WTC11 (cell line): ENCODE data around the gene SNAP29. TPM values are rescaled to one million over a fixed set of nuclear protein-coding genes. Genes with fewer than 3 reads are reported as not detected.
A peak's percentile ranks its signal among the peaks of the same experiment; 100 is the strongest.
"Not testable (repeated sequence)": the region's sequence is repeated elsewhere in the genome, so short reads cannot be mapped to it uniquely, and the experiment has no call there.

ENCODE experiments used
- ATAC-seq: fragments of 200-7000 bp; cut with Tn5 transposase; 2 replicates; pipeline ENCODE4 v1.10.0; 2021; ENCODE audit warnings: mild to moderate bottlenecking, moderate library complexity
- CTCF ChIA-PET: fragments of 300-600 bp; sonication (Branson Sonifier 250); formaldehyde crosslinking; loops from one replicate; lab custom pipeline; 2021; ENCODE audit warnings: antibody characterized with exemption; lab: Charles Lee
- POLR2A ChIA-PET: fragments of 350-600 bp; sonication (Branson Sonifier 250); formaldehyde crosslinking; loops from one replicate; lab custom pipeline; 2021; ENCODE audit warnings: antibody characterized with exemption; lab: Charles Lee
- DNase-seq: peaks from one replicate; pipeline ENCODE4 v3.0.0; 2021; ENCODE audit warnings: low spot score
- H3K27ac Mint-ChIP-seq: 2 replicates; pipeline ENCODE4 v1.8.0; 2021; ENCODE audit warnings: mixed read lengths
- H3K27me3 Mint-ChIP-seq: 2 replicates; pipeline ENCODE4 v1.8.0; 2021; ENCODE audit warnings: low read depth, mild to moderate bottlenecking, moderate library complexity, mixed read lengths
- H3K36me3 Mint-ChIP-seq: 2 replicates; pipeline ENCODE4 v1.8.0; 2021; ENCODE audit warnings: mixed read lengths
- H3K4me1 Mint-ChIP-seq: 2 replicates; pipeline ENCODE4 v1.8.0; 2022; ENCODE audit warnings: mixed read lengths
- H3K4me3 Mint-ChIP-seq: 2 replicates; pipeline ENCODE4 v1.8.0; 2021; ENCODE audit warnings: mild to moderate bottlenecking, moderate library complexity, mixed read lengths
- H3K9me3 Mint-ChIP-seq: 2 replicates; pipeline ENCODE4 v1.8.0; 2021; ENCODE audit warnings: mixed read lengths
- CBFB ChIP-seq: sonication (generic); formaldehyde crosslinking; IDR thresholded peaks from 2 replicates; pipeline ENCODE4 v1.8.1; 2022; ENCODE audit warnings: mild to moderate bottlenecking, low read depth, missing genetic modification reagents
- CREB1 ChIP-seq: sonication (generic); formaldehyde crosslinking; IDR thresholded peaks from 2 replicates; pipeline ENCODE4 v1.8.0; 2023; ENCODE audit warnings: mild to moderate bottlenecking, missing genetic modification reagents
- ETV6 ChIP-seq: sonication (generic); formaldehyde crosslinking; IDR thresholded peaks from 2 replicates; pipeline ENCODE4 v1.8.1; 2022; ENCODE audit warnings: mild to moderate bottlenecking, missing genetic modification reagents
- FOXP1 ChIP-seq: sonication (generic); formaldehyde crosslinking; IDR thresholded peaks from 2 replicates; pipeline ENCODE4 v1.8.0; 2022; ENCODE audit warnings: missing genetic modification reagents, mild to moderate bottlenecking, moderate library complexity, borderline replicate concordance
- IRF2 ChIP-seq: sonication (generic); formaldehyde crosslinking; IDR thresholded peaks from 2 replicates; pipeline ENCODE4 v1.8.0; 2022; ENCODE audit warnings: low read depth, missing genetic modification reagents, borderline replicate concordance
- JAZF1 ChIP-seq: fragments of 250-450 bp; sonication (Bioruptor Pico); IDR thresholded peaks from 2 replicates; pipeline ENCODE4 v1.9.0; 2021; ENCODE audit warnings: moderate library complexity, mild to moderate bottlenecking, inconsistent platforms
- MAX ChIP-seq: sonication (generic); formaldehyde crosslinking; IDR thresholded peaks from 2 replicates; pipeline ENCODE4 v1.8.0; 2022; ENCODE audit warnings: mild to moderate bottlenecking, missing genetic modification reagents
- PREB ChIP-seq: sonication (generic); formaldehyde crosslinking; IDR thresholded peaks from 2 replicates; pipeline ENCODE4 v1.8.1; 2022; ENCODE audit warnings: mild to moderate bottlenecking, missing genetic modification reagents, moderate library complexity, borderline replicate concordance
- PRRX2 ChIP-seq: fragments of 250-450 bp; sonication (Bioruptor Pico); IDR thresholded peaks from 2 replicates; pipeline ENCODE4 v1.8.0; 2021; ENCODE audit warnings: mild to moderate bottlenecking
- RELA ChIP-seq: sonication (generic); formaldehyde crosslinking; IDR thresholded peaks from 2 replicates; pipeline ENCODE4 v1.8.1; 2022; ENCODE audit warnings: missing genetic modification reagents, mild to moderate bottlenecking, borderline replicate concordance
- SMAD3 ChIP-seq: sonication (generic); formaldehyde crosslinking; IDR thresholded peaks from 2 replicates; pipeline ENCODE4 v1.8.0; 2022; ENCODE audit warnings: missing genetic modification reagents, mild to moderate bottlenecking, borderline replicate concordance
- SP1 ChIP-seq: sonication (generic); formaldehyde crosslinking; conservative IDR thresholded peaks from 2 replicates; pipeline ENCODE4 v1.8.1; 2022; ENCODE audit warnings: missing genetic modification reagents
- TCF7 ChIP-seq: sonication (generic); formaldehyde crosslinking; IDR thresholded peaks from 2 replicates; pipeline ENCODE4 v1.8.0; 2022; ENCODE audit warnings: mild to moderate bottlenecking, low read depth, missing genetic modification reagents, moderate library complexity
- TEAD4 ChIP-seq: sonication (generic); formaldehyde crosslinking; IDR thresholded peaks from 2 replicates; pipeline ENCODE4 v1.8.0; 2022; ENCODE audit warnings: mild to moderate bottlenecking, missing genetic modification reagents
- USF2 ChIP-seq: sonication (generic); formaldehyde crosslinking; IDR thresholded peaks from 2 replicates; pipeline ENCODE4 v1.8.1; 2023; ENCODE audit warnings: mild to moderate bottlenecking, missing genetic modification reagents, moderate library complexity
- ZBTB43 ChIP-seq: sonication (generic); formaldehyde crosslinking; IDR thresholded peaks from 2 replicates; pipeline ENCODE4 v1.8.1; 2023; ENCODE audit warnings: mild to moderate bottlenecking, missing genetic modification reagents
- ZNF121 ChIP-seq: sonication (generic); formaldehyde crosslinking; IDR thresholded peaks from 2 replicates; pipeline ENCODE4 v1.8.0; 2023; ENCODE audit warnings: missing genetic modification reagents
- ZNF396 ChIP-seq: fragments of 250-450 bp; sonication (Bioruptor Pico); IDR thresholded peaks from 2 replicates; pipeline ENCODE4 v1.8.0; 2021; ENCODE audit warnings: mild to moderate bottlenecking, moderate library complexity, borderline replicate concordance
- total RNA-seq: library from RNA; stranded (reverse); gene quantifications from 3 replicates; pipeline ENCODE4 v1.2.3, GENCODE V29; 2021
- TF ChIP-seq, protein P1 (sequence below): sonication (generic); formaldehyde crosslinking; conservative IDR thresholded peaks from 2 replicates; pipeline ENCODE4 v1.8.1; 2022; ENCODE audit warnings: mild to moderate bottlenecking, missing genetic modification reagents
- TF ChIP-seq, protein P2 (sequence below): sonication (generic); formaldehyde crosslinking; IDR thresholded peaks from 2 replicates; pipeline ENCODE4 v1.8.0; 2023; ENCODE audit warnings: missing genetic modification reagents, mild to moderate bottlenecking, borderline replicate concordance
- TF ChIP-seq, protein P3 (sequence below): fragments of 250-450 bp; sonication (Bioruptor Pico); IDR thresholded peaks from 2 replicates; pipeline ENCODE4 v1.9.0; 2021; ENCODE audit warnings: mild to moderate bottlenecking

Gene SNAP29
- total RNA-seq, 1 experiment from 2014 or later, result 14.7 TPM

DNA sequence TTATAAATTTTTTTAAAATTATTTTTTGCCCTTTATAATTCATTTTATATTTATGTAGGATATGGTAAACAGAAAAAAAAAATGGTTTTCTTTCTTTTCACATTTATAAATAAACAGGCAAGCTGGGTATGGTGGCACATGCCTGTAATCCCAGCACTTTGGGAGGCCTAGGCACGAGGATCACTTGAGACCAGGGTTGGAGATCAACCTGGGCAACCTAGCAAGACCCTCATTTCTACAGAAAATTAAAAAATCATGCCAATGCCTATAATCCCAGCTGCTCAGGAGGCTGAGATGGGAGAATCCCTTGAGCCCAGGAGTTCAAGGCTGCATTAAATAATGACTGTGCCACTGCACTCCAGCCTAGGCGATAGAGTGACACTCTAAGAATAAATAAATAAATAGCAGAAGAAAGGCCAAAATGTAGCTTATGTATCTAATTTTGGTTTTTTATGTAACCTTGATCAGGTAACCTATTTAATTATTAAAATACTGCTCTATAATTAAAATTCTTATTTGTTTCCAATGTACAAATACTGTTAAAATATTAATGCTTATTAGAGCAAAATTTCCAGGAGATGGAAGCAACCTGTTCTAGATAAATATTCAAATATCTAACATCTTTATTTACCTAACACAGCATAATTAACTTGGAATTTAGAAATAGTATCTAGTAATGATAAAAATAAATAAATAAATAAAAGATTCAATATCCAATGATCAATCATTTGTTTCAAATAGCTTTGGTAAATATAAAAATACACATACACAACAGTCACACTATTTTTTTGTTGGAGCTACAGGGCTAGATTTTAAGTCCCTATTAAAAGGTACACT is 21.6 kb upstream of the SNAP29 start:
- H3K36me3 Mint-ChIP-seq, result peaks cover 5% of the 10 kb centered on the region
- POLR2A ChIA-PET, result interaction anchor here (0.7 kb wide), 1 partner anchor 29 kb away, joined by 3 read pairs; no protein-coding TSS in a partner anchor
- no peak overlapping the region for H3K27ac Mint-ChIP-seq
- no peak for TF ChIP-seq TEAD4
- TF ChIP-seq USF2 (CRISPR knock-in tag), result no peak
- TF ChIP-seq, protein P1, sequence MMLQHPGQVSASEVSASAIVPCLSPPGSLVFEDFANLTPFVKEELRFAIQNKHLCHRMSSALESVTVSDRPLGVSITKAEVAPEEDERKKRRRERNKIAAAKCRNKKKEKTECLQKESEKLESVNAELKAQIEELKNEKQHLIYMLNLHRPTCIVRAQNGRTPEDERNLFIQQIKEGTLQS (CRISPR knock-in tag), result no peak
- TF ChIP-seq RELA (CRISPR knock-in tag), result no peak
- TF ChIP-seq PREB, result no peak
- no peak for TF ChIP-seq SMAD3 (CRISPR knock-in tag)
- no peak overlapping the region for H3K4me3 Mint-ChIP-seq
- ATAC-seq (no peak), DNase-seq (no peak)
- no peaks in the 10 kb centered on the region for H3K27me3 Mint-ChIP-seq
- peaks cover 20% of the 10 kb centered on the region for H3K4me1 Mint-ChIP-seq
- CTCF ChIA-PET, result no interaction called here
- no peaks in the 10 kb centered on the region for H3K9me3 Mint-ChIP-seq

GRCh38 chr22:20839354-20839753 is 19.5 kb upstream of the SNAP29 start:
- CTCF ChIA-PET, result interaction anchor here (1.2 kb wide), 1 partner anchor 35 kb away, joined by 3 read pairs; no protein-coding TSS in a partner anchor

GRCh38 chr22:20839837-20840645 is 18.8 kb upstream of the SNAP29 start:
- Mint-ChIP-seq H3K4me3 (no peak overlapping the region), H3K36me3 (no peaks in the 10 kb centered on the region), H3K27me3 (no peaks in the 10 kb centered on the region), H3K27ac (peak overlapping the region; percentile 19), H3K4me1 (peaks cover 27% of the 10 kb centered on the region), H3K9me3 (no peaks in the 10 kb centered on the region)
- POLR2A ChIA-PET, result no interaction called here
- DNase-seq, result no peak
- no peak for ATAC-seq
- no peak for TF ChIP-seq FOXP1 (CRISPR knock-in tag)
- TF ChIP-seq ZBTB43 (CRISPR knock-in tag), result no peak
- TF ChIP-seq ZNF396 (CRISPR knock-in tag), result no peak
- no peak for TF ChIP-seq MAX (CRISPR knock-in tag)
- TF ChIP-seq PRRX2 (CRISPR knock-in tag), result no peak
- no peak for TF ChIP-seq ETV6 (CRISPR knock-in tag)
- TF ChIP-seq SP1 (CRISPR knock-in tag), result no peak
- TF ChIP-seq TCF7 (CRISPR knock-in tag), result no peak
- TF ChIP-seq, protein P2, sequence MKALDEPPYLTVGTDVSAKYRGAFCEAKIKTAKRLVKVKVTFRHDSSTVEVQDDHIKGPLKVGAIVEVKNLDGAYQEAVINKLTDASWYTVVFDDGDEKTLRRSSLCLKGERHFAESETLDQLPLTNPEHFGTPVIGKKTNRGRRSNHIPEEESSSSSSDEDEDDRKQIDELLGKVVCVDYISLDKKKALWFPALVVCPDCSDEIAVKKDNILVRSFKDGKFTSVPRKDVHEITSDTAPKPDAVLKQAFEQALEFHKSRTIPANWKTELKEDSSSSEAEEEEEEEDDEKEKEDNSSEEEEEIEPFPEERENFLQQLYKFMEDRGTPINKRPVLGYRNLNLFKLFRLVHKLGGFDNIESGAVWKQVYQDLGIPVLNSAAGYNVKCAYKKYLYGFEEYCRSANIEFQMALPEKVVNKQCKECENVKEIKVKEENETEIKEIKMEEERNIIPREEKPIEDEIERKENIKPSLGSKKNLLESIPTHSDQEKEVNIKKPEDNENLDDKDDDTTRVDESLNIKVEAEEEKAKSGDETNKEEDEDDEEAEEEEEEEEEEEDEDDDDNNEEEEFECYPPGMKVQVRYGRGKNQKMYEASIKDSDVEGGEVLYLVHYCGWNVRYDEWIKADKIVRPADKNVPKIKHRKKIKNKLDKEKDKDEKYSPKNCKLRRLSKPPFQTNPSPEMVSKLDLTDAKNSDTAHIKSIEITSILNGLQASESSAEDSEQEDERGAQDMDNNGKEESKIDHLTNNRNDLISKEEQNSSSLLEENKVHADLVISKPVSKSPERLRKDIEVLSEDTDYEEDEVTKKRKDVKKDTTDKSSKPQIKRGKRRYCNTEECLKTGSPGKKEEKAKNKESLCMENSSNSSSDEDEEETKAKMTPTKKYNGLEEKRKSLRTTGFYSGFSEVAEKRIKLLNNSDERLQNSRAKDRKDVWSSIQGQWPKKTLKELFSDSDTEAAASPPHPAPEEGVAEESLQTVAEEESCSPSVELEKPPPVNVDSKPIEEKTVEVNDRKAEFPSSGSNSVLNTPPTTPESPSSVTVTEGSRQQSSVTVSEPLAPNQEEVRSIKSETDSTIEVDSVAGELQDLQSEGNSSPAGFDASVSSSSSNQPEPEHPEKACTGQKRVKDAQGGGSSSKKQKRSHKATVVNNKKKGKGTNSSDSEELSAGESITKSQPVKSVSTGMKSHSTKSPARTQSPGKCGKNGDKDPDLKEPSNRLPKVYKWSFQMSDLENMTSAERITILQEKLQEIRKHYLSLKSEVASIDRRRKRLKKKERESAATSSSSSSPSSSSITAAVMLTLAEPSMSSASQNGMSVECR (CRISPR knock-in tag), result no peak
- TF ChIP-seq JAZF1 (CRISPR knock-in tag), result no peak
- TF ChIP-seq IRF2, result no peak
- TF ChIP-seq ZNF121, result no peak
- TF ChIP-seq CBFB (CRISPR knock-in tag), result no peak
- TF ChIP-seq, protein P3, sequence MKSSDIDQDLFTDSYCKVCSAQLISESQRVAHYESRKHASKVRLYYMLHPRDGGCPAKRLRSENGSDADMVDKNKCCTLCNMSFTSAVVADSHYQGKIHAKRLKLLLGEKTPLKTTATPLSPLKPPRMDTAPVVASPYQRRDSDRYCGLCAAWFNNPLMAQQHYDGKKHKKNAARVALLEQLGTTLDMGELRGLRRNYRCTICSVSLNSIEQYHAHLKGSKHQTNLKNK (CRISPR knock-in tag), result no peak
- TF ChIP-seq CREB1, result no peak
- CTCF ChIA-PET, result interaction anchor here (1.2 kb wide), 1 partner anchor 36 kb away, joined by 3 read pairs; no protein-coding TSS in a partner anchor

More at GRCh38 chr22:20839354-20839753, 19.5 kb upstream of the SNAP29 start:
- DNase-seq, H3K27me3 Mint-ChIP-seq, H3K27ac Mint-ChIP-seq, ATAC-seq, H3K36me3 Mint-ChIP-seq, H3K9me3 Mint-ChIP-seq, POLR2A ChIA-PET, H3K4me3 Mint-ChIP-seq: not testable (repeated sequence)
- H3K4me1 Mint-ChIP-seq, result peaks cover 25% of the 10 kb centered on the region
